Measurements from ENCODE around the gene ERGIC2.
A peak's percentile ranks its signal among the peaks of the same experiment; 100 is the strongest.

- TF ChIP-seq GFI1B (tag by site-specific recombination; IDR thresholded peaks at IDR 0.05) (no peak), CTCF (tag by site-specific recombination; IDR thresholded peaks at IDR 0.05) (no peak), ZNF645 (tag by site-specific recombination; IDR thresholded peaks at IDR 0.05) (no peak), ELK4 (IDR thresholded peaks at IDR 0.05; ENCODE audit: borderline replicate concordance, low read depth, low read length) (no peak), ZNF791 (tag by site-specific recombination; IDR thresholded peaks at IDR 0.05) (no peak), ZNF561 (tag by site-specific recombination; IDR thresholded peaks at IDR 0.05; ENCODE audit: borderline replicate concordance) (peak; percentile 54; the same call in 1 of the 2 replicates), ZNF510 (tag by site-specific recombination; IDR thresholded peaks at IDR 0.05; ENCODE audit: insufficient replicate concordance) (peak; percentile 70), MZF1 (tag by site-specific recombination; IDR thresholded peaks at IDR 0.05; ENCODE audit: borderline replicate concordance) (no peak), ZNF560 (tag by site-specific recombination; IDR thresholded peaks at IDR 0.05; ENCODE audit: borderline replicate concordance) (no peak), TCF7L2 (IDR thresholded peaks at IDR 0.05; ENCODE audit: borderline replicate concordance, low read depth, low read length) (no peak), BCL11B (tag by site-specific recombination; IDR thresholded peaks at IDR 0.05; ENCODE audit: low read depth) (no peak), ZNF707 (tag by site-specific recombination; IDR thresholded peaks at IDR 0.05) (no peak), WT1 (tag by site-specific recombination; IDR thresholded peaks at IDR 0.05) (no peak), ZNF10 (tag by site-specific recombination; IDR thresholded peaks at IDR 0.05) (no peak)
Observed at GRCh38 chr12:29350080-29350479, 30.9 kb downstream of the ERGIC2 start.
